HG03565 (cell line): ENCODE measurements around the gene SNX15.
"Not testable (repeated sequence)": the region's sequence is repeated elsewhere in the genome, so short reads cannot be mapped to it uniquely, and the experiment has no call there.

Experiments used
- ATAC-seq: cut with Tn5 transposase; IDR thresholded peaks from one replicate; pipeline ENCODE4 v1.9.1; 2021; ENCODE audit warnings: mild to moderate bottlenecking, moderate library complexity; ENCODE audit not compliant: unreplicated experiment

Gene SNX15

GRCh38 chr11:65014726-65015227, 12.5 kb upstream of the SNX15 start:
- no peak for ATAC-seq

GRCh38 chr11:65016705-65017104, 10.5 kb upstream of the SNX15 start:
- no peak for ATAC-seq

GRCh38 chr11:65017937-65018336, 9.3 kb upstream of the SNX15 start:
- ATAC-seq, result no peak

GRCh38 chr11:65019824-65020223, 7.4 kb upstream of the SNX15 start:
- ATAC-seq, result no peak

GRCh38 chr11:65021003-65021402, 6.2 kb upstream of the SNX15 start:
- ATAC-seq, result no peak

GRCh38 chr11:65021509-65021908, 5.7 kb upstream of the SNX15 start:
- no peak for ATAC-seq

- ATAC-seq, result not testable (repeated sequence)
Measured at GRCh38 chr11:65023502-65023901, 3.7 kb upstream of the SNX15 start.

GRCh38 chr11:65026810-65027209, 429 bp upstream of the SNX15 start:
- no peak for ATAC-seq

GRCh38 chr11:65032216-65032615, 5.0 kb downstream of the SNX15 start:
- no peak for ATAC-seq

- ATAC-seq, result no peak
Measured at GRCh38 chr11:65034423-65034822, 7.2 kb downstream of the SNX15 start.

GRCh38 chr11:65035579-65035978, 8.3 kb downstream of the SNX15 start:
- no peak for ATAC-seq

GRCh38 chr11:65036931-65037330, 9.7 kb downstream of the SNX15 start:
- no peak for ATAC-seq

GRCh38 chr11:65040520-65040846, 13.2 kb downstream of the SNX15 start:
- no peak for ATAC-seq

- ATAC-seq, result peak; percentile 78
Measured at GRCh38 chr11:65040847-65041622, 13.8 kb downstream of the SNX15 start, which contains the start of gene SAC3D1. Gene SAC3D1, plus strand, starts transcription at chr11:65041210. Its CDS starts 83 bp downstream, at chr11:65041293.

GRCh38 chr11:65042891-65043290, 15.7 kb downstream of the SNX15 start:
- no peak for ATAC-seq

GRCh38 chr11:65043881-65044501, 16.8 kb downstream of the SNX15 start:
- ATAC-seq, result no peak

GRCh38 chr11:65045061-65045460, 17.8 kb downstream of the SNX15 start:
- no peak for ATAC-seq

GRCh38 chr11:65045728-65046127, 18.5 kb downstream of the SNX15 start:
- ATAC-seq, result no peak

GRCh38 chr11:65047581-65048422, 20.6 kb downstream of the SNX15 start:
- no peak for ATAC-seq

GRCh38 chr11:65051398-65051858, 24.2 kb downstream of the SNX15 start:
- ATAC-seq, result no peak

GRCh38 chr11:65053827-65054508, 26.7 kb downstream of the SNX15 start:
- no peak for ATAC-seq
